ENCODE results near the gene ADGRA3.

DNA sequence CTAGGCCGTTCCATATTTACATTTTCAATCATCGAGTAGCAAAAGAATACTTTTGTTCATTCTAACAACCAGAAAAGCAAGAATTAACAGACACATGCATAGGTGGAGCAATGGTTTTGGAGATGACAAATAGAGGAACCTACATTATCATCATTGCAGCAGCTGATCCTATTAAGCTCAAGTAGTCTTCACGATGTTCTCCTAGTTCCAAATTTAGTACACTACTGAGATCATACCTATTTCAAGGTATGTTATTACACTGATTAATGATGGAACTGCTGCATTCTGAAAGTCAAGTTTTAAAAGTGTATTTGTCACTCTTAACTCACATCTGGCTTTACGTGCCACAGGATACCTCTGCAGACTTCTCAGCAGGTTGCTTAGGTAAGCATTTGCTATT, 87.4 kb downstream of the ADGRA3 start:
- TF ChIP-seq, protein P1, sequence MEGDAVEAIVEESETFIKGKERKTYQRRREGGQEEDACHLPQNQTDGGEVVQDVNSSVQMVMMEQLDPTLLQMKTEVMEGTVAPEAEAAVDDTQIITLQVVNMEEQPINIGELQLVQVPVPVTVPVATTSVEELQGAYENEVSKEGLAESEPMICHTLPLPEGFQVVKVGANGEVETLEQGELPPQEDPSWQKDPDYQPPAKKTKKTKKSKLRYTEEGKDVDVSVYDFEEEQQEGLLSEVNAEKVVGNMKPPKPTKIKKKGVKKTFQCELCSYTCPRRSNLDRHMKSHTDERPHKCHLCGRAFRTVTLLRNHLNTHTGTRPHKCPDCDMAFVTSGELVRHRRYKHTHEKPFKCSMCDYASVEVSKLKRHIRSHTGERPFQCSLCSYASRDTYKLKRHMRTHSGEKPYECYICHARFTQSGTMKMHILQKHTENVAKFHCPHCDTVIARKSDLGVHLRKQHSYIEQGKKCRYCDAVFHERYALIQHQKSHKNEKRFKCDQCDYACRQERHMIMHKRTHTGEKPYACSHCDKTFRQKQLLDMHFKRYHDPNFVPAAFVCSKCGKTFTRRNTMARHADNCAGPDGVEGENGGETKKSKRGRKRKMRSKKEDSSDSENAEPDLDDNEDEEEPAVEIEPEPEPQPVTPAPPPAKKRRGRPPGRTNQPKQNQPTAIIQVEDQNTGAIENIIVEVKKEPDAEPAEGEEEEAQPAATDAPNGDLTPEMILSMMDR (IDR thresholded peaks at IDR 0.05 in 4 of 5, conservative IDR thresholded peaks at IDR 0.05 in 1 of 5) = no peak
- no peak for TF ChIP-seq POLR2A (IDR thresholded peaks at IDR 0.05)
